CD4-positive, alpha-beta T cell treated with Interleukin-12 subunit alpha and Interleukin-12 subunit beta, for 1 hour (primary cell): ENCODE results near the gene UGT1A7.
"Not testable (repeated sequence)": the region's sequence is repeated elsewhere in the genome, so short reads cannot be mapped to it uniquely, and the experiment has no call there.

ENCODE experiments used
- DNase-seq: peaks from one replicate; pipeline ENCODE4 v3.0.0-alpha.2; 2020

Gene UGT1A7

GRCh38 chr2:233714121-233714520, 32.4 kb downstream of the UGT1A7 start:
- no peak for DNase-seq

- no peak for DNase-seq
Measured at GRCh38 chr2:233718552-233718951, 36.9 kb downstream of the UGT1A7 start, which contains the start of gene UGT1A4. Gene UGT1A4 (plus strand): TSS chr2:233718736. CDS start chr2:233718821, 85 bp downstream.

GRCh38 chr2:233728723-233729301, 47.1 kb downstream of the UGT1A7 start, which contains the start of gene UGT1A3:
Gene UGT1A3 (plus strand): TSS chr2:233729042. CDS start chr2:233729127, 85 bp downstream.
- no peak for DNase-seq

DNA sequence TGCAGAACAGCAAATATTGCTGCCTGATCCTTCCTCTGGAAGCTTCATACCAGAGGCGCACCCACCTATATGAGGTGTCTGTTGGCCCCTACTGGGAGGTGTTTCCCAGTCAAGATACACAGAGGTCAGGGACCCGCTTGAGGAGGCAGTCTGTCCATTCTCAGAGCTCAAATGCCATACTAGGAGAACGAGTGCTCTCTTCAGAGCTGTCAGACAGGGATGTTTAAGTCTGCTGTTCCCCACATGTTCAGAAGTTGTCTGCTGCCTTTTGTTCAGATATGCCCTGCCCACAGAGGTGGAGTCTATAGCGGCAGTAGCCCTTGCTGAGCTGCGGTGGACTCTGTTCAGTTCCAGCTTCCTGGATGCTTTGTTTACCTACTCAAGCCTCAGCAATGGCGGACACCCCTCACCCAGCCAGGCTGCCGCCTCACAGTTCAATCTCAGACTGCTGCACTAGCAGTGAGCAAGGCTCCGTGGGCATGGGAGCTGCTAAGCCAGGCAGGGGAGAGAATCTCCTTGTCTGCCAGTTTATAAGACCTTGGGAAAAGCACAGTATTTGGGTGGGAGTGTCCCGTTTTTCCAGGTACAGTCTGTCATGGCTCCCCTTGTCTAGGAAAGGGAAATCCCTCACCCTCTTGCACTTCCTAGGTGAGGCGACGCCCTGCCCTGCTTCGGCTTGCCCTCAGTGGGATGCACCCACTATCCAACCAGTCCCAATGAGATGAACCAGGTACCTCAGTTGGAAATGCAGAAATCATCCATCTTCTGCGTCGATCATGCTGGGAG, 55.4 kb downstream of the UGT1A7 start:
- not testable (repeated sequence) for DNase-seq

DNA sequence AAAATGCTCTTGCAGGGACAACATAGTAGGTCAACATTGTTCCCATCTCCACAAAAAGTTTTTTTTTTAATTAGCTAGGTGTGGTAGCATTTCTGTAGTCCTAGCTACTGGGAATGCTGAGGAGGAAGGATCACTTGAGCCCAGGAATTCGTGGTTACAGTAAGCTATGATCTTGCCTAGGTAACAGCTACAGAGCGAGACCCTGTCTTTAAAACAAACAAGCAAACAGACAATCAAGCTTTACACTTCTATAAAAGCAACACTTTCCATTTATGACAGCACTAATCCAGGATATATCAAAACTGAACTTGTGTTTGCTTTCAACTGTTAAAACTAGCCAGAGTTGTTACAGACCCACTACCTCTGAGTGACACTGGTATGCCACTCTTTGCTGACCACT, 59.2 kb downstream of the UGT1A7 start:
- DNase-seq = no peak

DNA sequence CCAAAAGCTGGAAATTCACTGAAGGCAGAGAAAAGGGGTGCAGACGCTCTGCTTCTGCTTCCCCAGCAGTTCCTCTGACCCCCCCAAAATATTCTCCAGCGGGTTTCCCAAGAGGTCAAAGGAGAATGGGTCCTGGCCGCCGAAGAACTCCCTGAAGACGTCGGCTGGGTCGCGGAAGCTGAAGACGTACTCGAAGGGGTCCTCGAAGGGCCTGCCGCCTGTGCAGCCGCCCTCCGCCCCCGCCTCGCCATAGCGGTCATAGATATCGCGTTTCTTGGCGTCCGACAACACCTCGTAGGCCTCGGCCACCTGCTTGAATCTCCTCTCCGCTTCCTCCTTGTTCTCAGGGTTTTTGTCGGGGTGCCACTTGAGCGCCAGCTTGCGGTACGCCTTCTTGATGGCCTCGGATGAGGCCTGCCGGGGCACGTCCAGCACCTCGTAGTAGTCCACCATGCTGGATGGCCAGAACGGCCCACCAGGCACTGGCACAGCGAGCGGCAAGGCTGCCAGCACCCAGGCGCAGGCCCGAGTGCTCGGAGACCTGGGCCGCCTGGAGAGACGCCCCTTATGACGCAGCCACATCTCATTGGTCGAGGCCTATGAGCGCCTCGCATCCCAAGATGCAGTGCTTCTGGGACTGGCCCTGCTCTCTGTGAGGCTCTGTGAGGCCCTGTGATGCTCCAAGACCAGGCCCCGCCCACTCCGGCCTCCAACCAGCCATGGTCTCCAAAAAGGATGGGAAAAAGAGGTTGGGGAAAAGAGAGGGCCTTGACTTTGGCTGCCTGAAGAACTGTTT, 62.0 kb downstream of the UGT1A7 start:
- DNase-seq = no peak

- no peak for DNase-seq
Measured at GRCh38 chr2:233745073-233745755, 63.5 kb downstream of the UGT1A7 start.

DNA sequence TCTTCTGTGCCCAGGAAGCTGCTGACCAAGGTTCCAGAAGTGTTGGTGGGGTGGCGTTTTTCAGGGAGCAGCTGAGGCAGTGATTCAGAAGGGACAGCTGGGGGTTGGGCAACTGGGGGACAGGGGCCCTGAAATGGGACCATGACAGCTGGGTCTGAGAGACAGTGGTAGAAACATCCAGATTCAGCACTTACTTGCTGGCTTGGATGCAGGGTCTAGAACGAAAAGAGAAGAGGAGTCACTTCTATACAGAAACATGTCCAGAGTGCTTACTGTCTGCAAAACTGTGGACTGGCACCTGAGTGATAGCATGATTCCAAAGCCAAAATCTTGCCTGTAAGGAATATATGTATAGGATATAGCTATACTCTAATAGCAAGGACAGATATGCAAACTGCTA, 64.1 kb downstream of the UGT1A7 start:
- DNase-seq = not testable (repeated sequence)

DNA sequence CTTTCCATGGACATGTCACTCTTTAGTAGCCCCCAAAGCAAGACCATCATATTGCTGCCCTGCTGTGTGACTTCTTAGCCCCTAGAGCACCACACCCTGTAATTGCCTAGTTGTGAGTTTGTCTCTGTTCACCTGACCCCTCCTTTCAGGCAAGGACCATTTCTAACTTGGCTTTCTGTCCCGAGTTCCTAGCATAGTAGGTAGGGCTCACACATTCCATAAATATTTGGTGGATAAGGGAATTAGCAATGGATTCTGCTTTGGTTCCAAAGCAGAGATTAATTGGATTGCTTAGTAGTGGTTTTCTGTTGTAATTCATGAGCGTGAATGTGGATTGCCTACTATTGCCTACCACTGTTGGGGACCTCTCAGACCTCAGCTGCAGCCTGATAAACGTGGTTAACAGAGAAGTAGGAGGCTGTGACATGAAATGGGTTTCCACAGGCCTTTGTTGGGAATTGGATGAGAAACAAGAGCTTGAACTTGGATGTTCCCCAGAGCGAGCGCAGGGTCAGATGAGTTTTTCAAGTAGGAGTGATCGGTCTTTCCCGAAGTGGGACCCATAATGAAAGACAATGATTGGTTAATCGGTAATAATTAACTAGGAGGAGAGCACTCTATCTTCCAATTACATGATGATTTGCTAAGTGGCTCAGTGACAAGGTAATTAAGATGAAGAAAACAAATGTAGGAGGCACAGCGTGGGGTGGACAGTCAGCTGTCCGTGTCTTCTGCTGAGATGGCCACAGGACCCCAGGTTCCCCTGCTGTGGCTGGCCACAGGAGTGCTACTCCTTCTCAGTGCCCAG, 65.0 kb downstream of the UGT1A7 start:
- no peak for DNase-seq

DNA sequence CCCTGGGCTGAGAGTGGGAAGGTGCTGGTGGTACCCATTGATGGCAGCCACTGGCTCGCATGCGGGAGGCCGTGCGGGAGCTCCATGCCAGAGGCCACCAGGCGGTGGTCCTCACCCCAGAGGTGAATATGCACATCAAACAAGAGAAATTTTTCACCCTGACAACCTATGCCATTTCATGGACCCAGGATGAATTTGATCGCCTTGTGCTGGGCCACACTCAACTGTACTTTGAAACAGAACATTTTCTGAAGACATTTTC, 65.5 kb downstream of the UGT1A7 start:
- DNase-seq = no peak

DNA sequence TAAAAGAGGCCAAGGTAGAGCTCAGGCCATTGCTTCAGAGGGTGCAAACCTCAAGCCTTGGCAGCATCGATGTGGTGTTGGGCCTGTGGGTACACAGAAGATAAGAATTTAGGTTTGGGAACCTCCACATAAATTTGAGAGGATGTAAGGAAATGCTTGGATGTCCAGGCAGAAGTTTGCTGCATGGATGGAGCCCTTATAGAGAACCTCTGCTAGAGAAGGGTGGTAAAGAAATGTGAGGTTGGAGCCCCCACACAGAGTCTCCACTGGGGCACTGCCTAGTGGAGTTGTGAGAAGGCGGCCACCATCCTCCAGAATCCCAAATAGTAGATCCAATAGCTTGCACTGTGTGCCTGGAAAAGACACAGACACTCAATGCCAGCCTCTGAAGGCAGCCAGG, 69.0 kb downstream of the UGT1A7 start:
- DNase-seq = not testable (repeated sequence)

DNA sequence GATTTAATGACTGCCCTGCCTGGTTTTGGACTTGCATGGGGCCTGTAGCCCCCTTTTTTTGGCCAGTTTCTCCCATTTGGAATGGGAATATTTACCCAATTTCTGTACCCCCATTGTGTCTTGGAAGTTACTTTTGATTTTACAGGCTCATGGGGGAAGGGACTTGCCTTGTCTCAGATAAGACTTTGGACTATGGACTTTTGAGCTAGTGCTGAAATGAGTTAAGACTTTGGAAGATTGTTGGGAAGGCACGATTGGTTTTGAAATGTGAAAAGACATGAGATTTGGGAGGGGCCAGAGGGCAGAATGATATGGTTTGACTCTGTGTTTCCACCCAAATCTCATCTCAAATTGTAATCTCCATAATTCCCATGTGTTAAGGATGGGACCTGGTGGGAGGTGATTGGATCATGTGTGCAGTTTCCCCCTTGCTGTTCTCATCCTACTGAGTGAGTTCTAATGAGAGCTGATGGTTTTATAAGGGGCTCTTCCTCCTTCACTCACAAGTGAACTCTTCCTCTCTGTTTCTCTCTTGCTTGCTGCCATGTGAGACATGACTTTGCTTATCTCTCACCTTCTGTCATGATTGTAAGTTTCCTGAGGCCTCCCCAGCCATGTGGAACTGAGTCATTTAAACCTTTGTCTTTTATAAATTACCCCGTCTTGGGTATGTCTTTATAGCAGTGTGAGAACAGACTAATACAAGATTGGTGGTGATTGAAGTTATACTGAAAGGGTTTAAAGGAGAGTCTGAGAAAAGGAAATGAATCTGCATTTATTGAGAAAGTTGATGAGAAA, 69.7 kb downstream of the UGT1A7 start:
- not testable (repeated sequence) for DNase-seq

GRCh38 chr2:233754872-233755611, 73.3 kb downstream of the UGT1A7 start:
- no peak for DNase-seq

- DNase-seq = no peak
Measured at GRCh38 chr2:233756429-233757081, 74.9 kb downstream of the UGT1A7 start.

GRCh38 chr2:233758141-233758540, 76.4 kb downstream of the UGT1A7 start:
- no peak for DNase-seq

DNA sequence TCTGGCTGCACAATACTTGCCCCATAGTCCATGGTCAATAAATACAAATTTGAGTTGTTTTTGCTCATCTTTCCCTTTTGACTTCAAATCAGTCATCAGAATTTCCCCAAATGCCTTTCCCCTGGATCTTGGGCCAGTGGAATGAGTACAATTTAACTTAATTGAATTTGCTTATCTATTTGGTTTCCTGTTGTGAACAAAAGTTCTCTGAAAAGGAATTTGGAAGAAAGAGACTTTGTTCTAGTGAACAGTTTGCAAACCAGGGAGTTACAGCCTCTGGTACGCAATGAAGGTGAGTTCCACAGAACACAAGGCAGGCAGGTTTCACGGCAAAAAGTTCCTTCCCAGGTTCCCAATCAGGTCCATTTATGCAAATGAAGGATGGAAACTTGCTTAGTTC, 77.1 kb downstream of the UGT1A7 start:
- no peak for DNase-seq

DNA sequence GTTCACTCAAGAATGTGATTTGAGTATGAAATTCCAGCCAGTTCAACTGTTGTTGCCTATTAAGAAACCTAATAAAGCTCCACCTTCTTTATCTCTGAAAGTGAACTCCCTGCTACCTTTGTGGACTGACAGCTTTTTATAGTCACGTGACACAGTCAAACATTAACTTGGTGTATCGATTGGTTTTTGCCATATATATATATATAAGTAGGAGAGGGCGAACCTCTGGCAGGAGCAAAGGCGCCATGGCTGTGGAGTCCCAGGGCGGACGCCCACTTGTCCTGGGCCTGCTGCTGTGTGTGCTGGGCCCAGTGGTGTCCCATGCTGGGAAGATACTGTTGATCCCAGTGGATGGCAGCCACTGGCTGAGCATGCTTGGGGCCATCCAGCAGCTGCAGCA, 78.3 kb downstream of the UGT1A7 start, which contains the start of gene UGT1A1:
TSS of gene UGT1A1 (plus strand) at position 228 of the 400 bp plus-strand sequence. CDS start at position 246, 18 bp downstream.
- DNase-seq = no peak

GRCh38 chr2:233761040-233761769, 79.5 kb downstream of the UGT1A7 start:
- DNase-seq = no peak

DNA sequence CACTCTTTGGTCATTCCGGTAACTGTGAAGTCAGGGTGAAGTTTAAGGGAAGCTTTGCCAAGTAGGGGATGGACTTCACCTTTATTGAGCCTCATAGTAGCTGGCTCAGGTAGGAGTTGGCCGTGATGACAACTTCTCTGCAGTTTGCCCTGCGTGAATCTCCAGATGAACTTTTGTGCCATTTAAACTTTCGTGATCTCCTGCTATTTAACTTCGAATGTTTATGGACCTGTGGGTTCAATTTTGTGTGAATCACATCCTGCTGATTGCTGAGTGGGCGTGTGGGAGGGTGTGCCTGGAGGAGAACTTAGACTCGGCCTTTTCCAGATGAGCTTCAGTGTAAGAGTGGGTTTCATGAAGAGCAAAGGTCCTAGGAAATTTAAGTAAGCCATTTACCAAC, 82.6 kb downstream of the UGT1A7 start:
- DNase-seq = no peak
